HCT116 (cell line): ENCODE data around the gene BOD1L1. TPM values are rescaled to one million over a fixed set of nuclear protein-coding genes. Genes with fewer than 3 reads are reported as not detected.

ENCODE experiments used
- ATAC-seq: fragments of 200-7000 bp; cut with Tn5 transposase; 2 replicates; pipeline ENCODE4 v1.9.1; 2020; ENCODE audit warnings: mild to moderate bottlenecking, moderate library complexity
- BruUV-seq: library from RNA; stranded (reverse); fragments of 400-500 nt; replicated peaks from 2 replicates; lab custom pipeline; 2021; lab: Mats Ljungman, UMichigan
- CTCF ChIA-PET: fragments of 300-600 bp; sonication (Branson Sonifier 250); formaldehyde crosslinking; loops from one replicate; lab custom pipeline; 2021; ENCODE audit warnings: antibody characterized with exemption; lab: Charles Lee
- POLR2A ChIA-PET: fragments of 300-600, 350-600 bp; sonication (Branson Sonifier 250); formaldehyde crosslinking; loops from one replicate; lab custom pipeline; 2021; ENCODE audit warnings: antibody characterized with exemption; lab: Charles Lee
- RAD21 ChIA-PET, 2 experiments: fragments of 300-600 bp; sonication (Branson Sonifier 250); formaldehyde crosslinking; loops; one replicate each; lab custom pipeline; 2023; ENCODE audit warnings: low total read pairs in 2 of 2; ENCODE audit not compliant: uncharacterized antibody in 2 of 2, unreplicated experiment in 2 of 2, low non-redundant PET in 1 of 2; lab: Charles Lee
- DNase-seq: peaks from one replicate; pipeline ENCODE4 v3.0.0-alpha.2; 2010; ENCODE audit warnings: low read depth, low spot score
- H2AFZ ChIP-seq: fragments of 200-600 bp; shearing (Covaris generic), sonication (generic); 2 replicates; pipeline ENCODE4 v1.6.1; 2017; ENCODE audit warnings: low read depth, mixed run types, mixed read lengths, antibody characterized with exemption, low read length; ENCODE audit not compliant: poor library complexity, severe bottlenecking
- H3K27ac ChIP-seq: 2 replicates; pipeline ENCODE4 v1.5.1; 2012; ENCODE audit warnings: low read depth, low read length
- H3K27me3 ChIP-seq: fragments of 200-600 bp; sonication (generic); 2 replicates; pipeline ENCODE4 v1.6.1; 2016; ENCODE audit warnings: mixed run types, low read length, mixed read lengths; ENCODE audit not compliant: insufficient read depth
- H3K36me3 ChIP-seq, 2 experiments: fragments of 200-500 bp in 1 of 2; fragments of 200-600 bp in 1 of 2; sonication (Bioruptor generic) in 1 of 2; sonication (generic) in 1 of 2; 2 replicates each; pipeline versions ENCODE4 v1.5.1 to v1.6.1; 2014 to 2016; ENCODE audit warnings: low read length in 2 of 2, inconsistent platforms in 1 of 2, mixed read lengths in 1 of 2, mixed run types in 1 of 2; ENCODE audit not compliant: insufficient read depth in 2 of 2, control insufficient read depth in 1 of 2
- H3K4me1 ChIP-seq, 2 experiments: fragments of 200-600 bp in 1 of 2; sonication (generic) in 1 of 2; 2 replicates each; pipeline versions ENCODE4 v1.5.1 to v1.6.1; 2012 to 2017; ENCODE audit warnings: low read length in 2 of 2, inconsistent platforms in 1 of 2, mild to moderate bottlenecking in 1 of 2, mixed read lengths in 1 of 2, mixed run types in 1 of 2, moderate library complexity in 1 of 2; ENCODE audit not compliant: insufficient read depth in 2 of 2, control insufficient read depth in 1 of 2
- H3K4me2 ChIP-seq: fragments of 200-600 bp; sonication (generic); 2 replicates; pipeline ENCODE4 v1.6.1; 2017; ENCODE audit warnings: mixed run types, low read length, mixed read lengths
- H3K4me3 ChIP-seq, 2 experiments: fragments of 200-600 bp in 1 of 2; sonication (generic) in 1 of 2; replicated peaks in 1 of 2; 2 replicates each; pipeline ENCODE4 v1.5.1; 2011 to 2016; ENCODE audit warnings: low read length in 2 of 2, control low read depth in 1 of 2, low read depth in 1 of 2, mild to moderate bottlenecking in 1 of 2, mixed read lengths in 1 of 2, mixed run types in 1 of 2
- H3K79me2 ChIP-seq: fragments of 200-600 bp; sonication (generic); 2 replicates; pipeline ENCODE4 v1.6.1; 2017; ENCODE audit warnings: mild to moderate bottlenecking, mixed run types, low read length, moderate library complexity, mixed read lengths; ENCODE audit not compliant: insufficient read depth
- H3K9ac ChIP-seq: fragments of 200-600 bp; sonication (generic); 2 replicates; pipeline ENCODE4 v1.6.1; 2016; ENCODE audit warnings: low read length, mixed read lengths
- H3K9me2 ChIP-seq: fragments of 200-600 bp; sonication (generic), shearing (Covaris generic); 2 replicates; pipeline ENCODE4 v1.6.1; 2017; ENCODE audit warnings: mixed run types, mild to moderate bottlenecking, moderate library complexity; ENCODE audit not compliant: insufficient read depth
- H3K9me3 ChIP-seq, 2 experiments: fragments of 200-500 bp in 1 of 2; fragments of 200-600 bp in 1 of 2; sonication (Bioruptor generic) in 1 of 2; sonication (generic) in 1 of 2; 2 replicates each; pipeline ENCODE4 v1.6.1; 2014 to 2017; ENCODE audit warnings: low read length in 2 of 2, mixed read lengths in 2 of 2, inconsistent platforms in 1 of 2, low read depth in 1 of 2, mild to moderate bottlenecking in 1 of 2, mixed run types in 1 of 2, moderate library complexity in 1 of 2; ENCODE audit not compliant: control insufficient read depth in 1 of 2, insufficient read depth in 1 of 2
- H4K20me1 ChIP-seq: fragments of 200-600 bp; sonication (generic), shearing (Covaris generic); 2 replicates; pipeline ENCODE4 v1.6.1; 2017; ENCODE audit warnings: mixed run types, mild to moderate bottlenecking, moderate library complexity; ENCODE audit not compliant: insufficient read depth
- EZH2 ChIP-seq: fragments of 200-600 bp; sonication (generic); IDR thresholded peaks from 2 replicates; pipeline ENCODE4 v1.6.1; 2017; ENCODE audit warnings: antibody characterized with exemption, mixed run types
- EZH2phosphoT487 ChIP-seq: fragments of 200-600 bp; IDR thresholded peaks from 2 replicates; pipeline ENCODE4 v1.6.1; 2018; ENCODE audit warnings: antibody characterized with exemption, borderline replicate concordance
- intact Hi-C: fragments of 100-400 bp; cut with micrococcal nuclease; formaldehyde crosslinking; loops from 2 replicates; pipeline ENCODE4 v1.10.0; 2022
- microRNA-seq: library from miRNA; unstranded; fragments of <30 nt; microRNA quantifications from one replicate; pipeline ENCODE4, GENCODE V29; 2016; ENCODE audit warnings: borderline number of aligned reads
- total RNA-seq: library from RNA; stranded (reverse); gene quantifications from one replicate; pipeline ENCODE4 v1.2.1, GENCODE V29; 2021; ENCODE audit not compliant: unreplicated experiment
- TF ChIP-seq, protein P1 (sequence below), 3 experiments: fragments of 200-600 bp in 1 of 3; sonication (generic) in 1 of 3; IDR thresholded peaks in 2 of 3; conservative IDR thresholded peaks in 1 of 3; 2 replicates each; pipeline ENCODE4 v1.5.1; 2012 to 2017; ENCODE audit warnings: low read depth in 2 of 3, low read length in 2 of 3, antibody characterized with exemption in 1 of 3, borderline replicate concordance in 1 of 3, control low read depth in 1 of 3, mild to moderate bottlenecking in 1 of 3, mixed read lengths in 1 of 3, mixed run types in 1 of 3, moderate library complexity in 1 of 3; ENCODE audit not compliant: insufficient read depth in 1 of 3

Gene BOD1L1
- total RNA-seq, 1 experiment from 2014 or later: 22.4 TPM

DNA sequence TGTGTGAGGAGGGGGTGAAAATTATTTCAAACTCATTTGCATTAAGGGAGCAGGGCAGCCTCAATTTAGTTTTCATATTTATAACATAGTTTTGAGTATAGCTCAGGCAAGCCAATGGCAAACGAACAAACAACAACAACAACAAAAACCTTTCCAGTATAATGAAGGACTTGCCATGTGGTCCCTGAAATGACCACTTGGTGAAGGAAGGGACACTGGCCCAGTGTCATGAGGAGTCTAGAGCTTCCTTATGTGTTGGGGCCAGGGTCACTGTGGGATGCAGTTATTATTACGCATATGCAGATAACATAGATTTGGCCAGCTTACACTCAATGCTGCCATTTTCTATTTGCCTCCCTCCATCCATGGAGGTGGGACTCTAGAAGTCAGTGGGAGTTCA, 106.5 kb downstream of the BOD1L1 start:
- no peaks in the 10 kb centered on the region for H3K27me3 ChIP-seq
- H3K4me1 ChIP-seq: no peaks in the 10 kb centered on the region

More for the DNA sequence above, 106.5 kb downstream of the BOD1L1 start:
- DNase-seq (no peak), ATAC-seq (peak; percentile 46; the same call in 1 of the 2 replicates)
- no peak overlapping the region for H3K27ac ChIP-seq
- H3K36me3 ChIP-seq: no peaks in the 10 kb centered on the region
- H3K9me2 ChIP-seq: no peaks in the 10 kb centered on the region
- H2AFZ ChIP-seq: peak overlapping the region; percentile 16
- H3K4me2 ChIP-seq: no peak overlapping the region
- H4K20me1 ChIP-seq: no peaks in the 10 kb centered on the region
- ChIA-PET RAD21 (no interaction called here), CTCF (no interaction called here), POLR2A (no interaction called here)
- H3K79me2 ChIP-seq: no peaks in the 10 kb centered on the region
- no peak overlapping the region for H3K9ac ChIP-seq
- no peaks in the 10 kb centered on the region for H3K9me3 ChIP-seq
- no TSS peak for BruUV-seq
- TF ChIP-seq EZH2phosphoT487 (no peak), EZH2 (no peak)
- TF ChIP-seq, protein P1, sequence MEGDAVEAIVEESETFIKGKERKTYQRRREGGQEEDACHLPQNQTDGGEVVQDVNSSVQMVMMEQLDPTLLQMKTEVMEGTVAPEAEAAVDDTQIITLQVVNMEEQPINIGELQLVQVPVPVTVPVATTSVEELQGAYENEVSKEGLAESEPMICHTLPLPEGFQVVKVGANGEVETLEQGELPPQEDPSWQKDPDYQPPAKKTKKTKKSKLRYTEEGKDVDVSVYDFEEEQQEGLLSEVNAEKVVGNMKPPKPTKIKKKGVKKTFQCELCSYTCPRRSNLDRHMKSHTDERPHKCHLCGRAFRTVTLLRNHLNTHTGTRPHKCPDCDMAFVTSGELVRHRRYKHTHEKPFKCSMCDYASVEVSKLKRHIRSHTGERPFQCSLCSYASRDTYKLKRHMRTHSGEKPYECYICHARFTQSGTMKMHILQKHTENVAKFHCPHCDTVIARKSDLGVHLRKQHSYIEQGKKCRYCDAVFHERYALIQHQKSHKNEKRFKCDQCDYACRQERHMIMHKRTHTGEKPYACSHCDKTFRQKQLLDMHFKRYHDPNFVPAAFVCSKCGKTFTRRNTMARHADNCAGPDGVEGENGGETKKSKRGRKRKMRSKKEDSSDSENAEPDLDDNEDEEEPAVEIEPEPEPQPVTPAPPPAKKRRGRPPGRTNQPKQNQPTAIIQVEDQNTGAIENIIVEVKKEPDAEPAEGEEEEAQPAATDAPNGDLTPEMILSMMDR (IDR thresholded peaks at IDR 0.05 in 2 of 3, conservative IDR thresholded peaks at IDR 0.05 in 1 of 3; ENCODE audit: borderline replicate concordance in 1 of 3, insufficient read depth in 1 of 3, low read depth in 2 of 3, low read length in 2 of 3): 0 out of 6 replicates have a peak, but pooled peaks of 1 of the 3 experiments have one; percentile 7
- no peak overlapping the region for H3K4me3 ChIP-seq
- intact Hi-C loops: no loop called here

Small RNA genes within 50 kb of the gene (microRNA-seq; reads per million reads assigned to microRNA genes)
- not detected for gene MIR5091

Other genes starting within 250 kb of the BOD1L1 start
- gene RAB28, start 143.4 kb downstream of the BOD1L1 start, total RNA-seq: 12.1 TPM
- gene NKX3-2, start 83.2 kb downstream of the BOD1L1 start, total RNA-seq: 1.4 TPM